Fibroblast of lung (primary cell): ENCODE data around the gene C16orf92.

Source experiments
- EZH2 ChIP-seq: IDR thresholded peaks from 2 replicates; pipeline ENCODE4 v1.5.1; 2012; ENCODE audit warnings: low read length, control low read depth, mild to moderate bottlenecking; ENCODE audit errors: missing control alignments
- TF ChIP-seq, protein P1 (sequence below), 2 donors: IDR thresholded peaks in 1 of 2; conservative IDR thresholded peaks in 1 of 2; 1 replicate in 1 of 2; 2 replicates in 1 of 2; pipeline ENCODE4 v1.5.1; 2011 to 2012; ENCODE audit warnings: low read length in 2 of 2, control low read depth in 1 of 2, inconsistent platforms in 1 of 2, low read depth in 1 of 2, mild to moderate bottlenecking in 1 of 2

DNA sequence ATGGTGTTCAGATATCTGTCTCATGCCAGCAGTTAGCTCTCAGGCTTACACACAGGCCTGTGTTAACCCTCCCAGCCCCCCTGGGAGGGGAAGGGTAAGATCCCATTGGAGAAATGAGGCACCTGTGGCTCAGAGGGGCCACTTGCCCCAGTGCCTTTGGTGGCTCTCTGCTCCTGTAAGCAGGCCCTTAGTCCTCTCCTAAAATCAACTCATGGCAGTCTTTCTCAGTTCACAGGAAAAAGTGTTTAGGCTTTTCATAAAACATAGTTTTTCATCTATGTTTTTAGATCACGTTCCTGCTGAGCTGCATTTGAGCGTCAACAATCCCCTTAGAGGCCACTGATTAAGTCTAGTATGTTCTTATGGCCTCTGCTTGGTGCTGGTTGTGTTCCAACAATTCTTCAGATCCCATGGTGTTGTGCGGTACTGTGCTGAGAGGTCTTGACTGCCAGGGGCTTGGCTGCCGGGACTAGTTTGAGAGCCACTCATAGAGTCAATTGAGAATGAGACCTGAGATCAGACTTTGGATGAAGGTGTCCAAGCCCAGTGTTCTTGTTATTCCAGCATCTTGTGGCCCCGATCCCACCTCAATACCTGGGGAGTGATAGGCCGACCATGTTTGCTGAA, 38.7 kb upstream of the C16orf92 start:
- TF ChIP-seq, protein P1, sequence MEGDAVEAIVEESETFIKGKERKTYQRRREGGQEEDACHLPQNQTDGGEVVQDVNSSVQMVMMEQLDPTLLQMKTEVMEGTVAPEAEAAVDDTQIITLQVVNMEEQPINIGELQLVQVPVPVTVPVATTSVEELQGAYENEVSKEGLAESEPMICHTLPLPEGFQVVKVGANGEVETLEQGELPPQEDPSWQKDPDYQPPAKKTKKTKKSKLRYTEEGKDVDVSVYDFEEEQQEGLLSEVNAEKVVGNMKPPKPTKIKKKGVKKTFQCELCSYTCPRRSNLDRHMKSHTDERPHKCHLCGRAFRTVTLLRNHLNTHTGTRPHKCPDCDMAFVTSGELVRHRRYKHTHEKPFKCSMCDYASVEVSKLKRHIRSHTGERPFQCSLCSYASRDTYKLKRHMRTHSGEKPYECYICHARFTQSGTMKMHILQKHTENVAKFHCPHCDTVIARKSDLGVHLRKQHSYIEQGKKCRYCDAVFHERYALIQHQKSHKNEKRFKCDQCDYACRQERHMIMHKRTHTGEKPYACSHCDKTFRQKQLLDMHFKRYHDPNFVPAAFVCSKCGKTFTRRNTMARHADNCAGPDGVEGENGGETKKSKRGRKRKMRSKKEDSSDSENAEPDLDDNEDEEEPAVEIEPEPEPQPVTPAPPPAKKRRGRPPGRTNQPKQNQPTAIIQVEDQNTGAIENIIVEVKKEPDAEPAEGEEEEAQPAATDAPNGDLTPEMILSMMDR (conservative IDR thresholded peaks at IDR 0.05 in 1 of 2, IDR thresholded peaks at IDR 0.05 in 1 of 2; ENCODE audit: low read depth in 1 of 2, low read length in 2 of 2) = no peak
- no peak for TF ChIP-seq EZH2
